T1000 (cell line): ENCODE measurements around the gene U2AF2.
A peak's percentile ranks its signal among the peaks of the same experiment; 100 is the strongest.

Source experiments
- DNase-seq: peaks from one replicate; lab custom pipeline; 2025; ENCODE audit warnings: mixed read lengths; lab: John Stamatoyannopoulos, UW

The U2AF2 gene

DNA sequence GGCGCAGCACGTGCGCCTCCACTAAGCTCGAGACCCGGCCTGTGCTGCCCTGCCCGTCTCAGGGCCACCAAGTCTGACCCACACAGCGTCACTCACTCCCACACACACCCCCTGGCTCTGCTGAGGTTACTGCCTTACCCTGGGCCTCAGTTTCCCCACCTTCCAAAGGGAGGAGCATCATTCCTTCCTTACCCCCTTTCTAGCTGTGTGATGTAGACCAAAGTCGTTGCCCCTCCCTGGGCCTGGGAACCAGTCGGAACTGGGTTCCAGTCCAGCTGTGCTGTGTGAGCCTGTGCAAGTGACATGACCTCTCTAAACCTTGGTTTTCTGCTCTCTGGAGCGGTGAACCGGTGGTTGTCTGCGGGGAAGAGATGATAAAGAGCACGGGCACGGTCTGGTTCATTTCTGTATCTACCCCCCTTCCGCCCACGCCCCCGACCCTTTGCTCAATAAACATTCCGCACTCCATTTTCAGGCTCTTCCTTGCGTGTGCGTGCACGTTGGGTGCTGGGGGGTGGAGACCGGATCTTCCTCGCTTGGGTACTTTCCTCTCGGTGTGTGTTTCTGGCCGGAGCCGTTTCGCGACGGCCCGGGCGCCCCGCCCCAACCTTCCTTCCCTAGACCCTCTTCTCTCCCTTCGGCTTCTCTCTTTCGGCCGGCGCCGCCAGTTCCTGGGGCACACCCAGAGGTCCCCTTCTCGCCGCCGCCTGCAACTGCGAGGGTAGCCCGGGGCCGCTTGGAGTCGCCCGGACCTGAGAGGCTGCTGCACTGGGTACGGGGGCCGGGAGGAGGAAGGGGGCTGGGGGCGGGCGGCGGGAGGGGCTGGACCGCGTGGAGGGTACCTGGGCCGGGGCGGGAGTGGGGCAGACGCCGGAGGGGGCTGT lies 11.6 kb upstream of the U2AF2 start, which contains the start of gene ZNF581:
Gene ZNF581 (plus strand): TSS at position 647 of the 884 bp plus-strand sequence. CDS start 923 bp downstream, outside the sequence.
- DNase-seq: peak; percentile 40

- DNase-seq: no peak
Observed at GRCh38 chr19:55643887-55644176, 11.0 kb upstream of the U2AF2 start.

- DNase-seq: no peak
Observed at GRCh38 chr19:55644191-55644833, 10.5 kb upstream of the U2AF2 start.

DNA sequence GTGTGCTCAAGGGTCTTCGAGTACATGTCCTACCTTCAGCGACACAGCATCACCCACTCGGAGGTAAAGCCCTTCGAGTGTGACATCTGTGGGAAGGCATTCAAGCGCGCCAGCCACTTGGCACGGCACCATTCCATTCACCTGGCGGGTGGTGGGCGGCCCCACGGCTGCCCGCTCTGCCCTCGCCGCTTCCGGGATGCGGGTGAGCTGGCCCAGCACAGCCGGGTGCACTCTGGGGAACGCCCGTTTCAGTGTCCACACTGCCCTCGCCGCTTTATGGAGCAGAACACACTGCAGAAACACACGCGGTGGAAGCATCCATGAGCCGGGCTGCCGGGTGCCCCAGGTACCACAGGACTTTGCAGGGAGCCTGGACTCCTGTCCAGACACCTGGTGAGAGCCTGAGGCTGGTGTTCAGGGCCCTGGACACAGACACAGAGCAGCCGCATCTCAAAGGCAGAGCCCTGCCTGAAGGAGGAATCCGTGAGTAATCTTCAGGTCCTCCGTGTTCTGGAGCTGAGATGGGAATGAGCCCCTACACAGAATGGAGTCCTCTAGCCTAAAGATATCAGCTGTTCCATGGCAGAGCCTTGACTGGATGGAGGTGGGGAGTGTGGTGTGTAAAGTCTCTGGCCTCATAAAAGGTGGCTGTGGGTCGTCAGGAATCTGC lies 9.9 kb upstream of the U2AF2 start:
- no peak for DNase-seq

DNA sequence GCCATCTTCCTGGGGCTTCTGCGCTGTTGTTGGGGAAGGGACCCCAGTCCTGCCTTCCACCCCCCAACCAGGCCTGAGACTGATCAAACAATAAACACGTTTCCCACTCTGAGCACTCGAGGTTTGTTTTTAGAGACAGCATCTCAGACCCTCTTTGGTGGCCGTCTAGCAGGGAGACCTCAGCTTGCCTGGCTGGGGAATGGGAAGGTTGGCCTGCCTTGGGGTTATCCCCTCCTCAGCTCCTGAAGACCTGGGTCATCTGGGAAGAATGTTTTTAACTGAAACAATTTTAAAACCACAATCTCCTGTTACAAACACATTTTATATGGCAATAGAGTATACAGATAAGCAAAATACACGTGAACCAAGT lies 9.3 kb upstream of the U2AF2 start:
- DNase-seq: no peak

- no peak for DNase-seq
Observed at GRCh38 chr19:55646889-55647731, 7.7 kb upstream of the U2AF2 start.

DNA sequence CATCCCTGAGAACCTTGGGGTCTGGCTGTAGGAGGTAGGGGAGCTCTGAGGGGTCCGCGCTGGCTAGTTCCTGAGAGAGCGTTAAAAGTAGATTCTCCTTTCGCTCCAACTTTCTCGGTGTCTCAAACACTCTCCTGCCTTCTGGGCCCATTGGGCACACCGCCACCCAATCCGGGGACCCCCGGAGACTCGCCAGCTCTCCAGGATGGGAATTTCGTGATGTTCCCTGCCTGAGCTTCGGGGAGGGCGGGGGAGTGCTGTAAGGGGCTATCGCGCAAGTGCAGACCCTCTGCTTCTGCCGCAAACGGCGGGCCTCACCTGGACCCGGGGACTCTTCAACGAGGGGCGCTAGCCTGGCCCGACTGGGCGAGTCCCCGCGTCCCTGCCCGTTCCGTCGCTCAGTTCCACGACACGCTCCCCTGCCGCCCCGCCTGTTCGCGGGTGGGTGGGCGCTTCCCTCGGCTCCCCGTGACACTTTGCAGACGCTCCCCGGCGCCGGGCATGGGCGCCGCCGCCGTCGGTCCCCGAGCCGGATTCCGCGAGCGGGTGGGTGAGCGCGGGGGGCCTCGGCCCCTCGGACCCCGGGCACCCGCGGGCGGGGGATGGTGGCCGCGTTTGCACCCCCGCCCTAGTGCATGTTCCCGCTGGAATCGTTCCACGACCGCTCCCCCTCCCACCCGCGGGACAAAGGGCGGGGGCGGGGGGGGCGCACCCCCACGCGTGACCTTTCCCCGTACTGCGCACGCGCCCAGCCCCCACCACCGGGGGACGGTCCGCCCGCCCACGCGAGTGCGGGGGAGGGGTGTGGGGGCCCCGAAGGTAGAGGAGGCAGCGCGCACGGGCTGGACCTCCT lies 6.9 kb upstream of the U2AF2 start, which contains the start of gene CCDC106:
Gene CCDC106 (plus strand): TSS at position 481 of the 853 bp plus-strand sequence. CDS start 835 bp downstream, outside the sequence.
- peak; percentile 45 for DNase-seq

DNA sequence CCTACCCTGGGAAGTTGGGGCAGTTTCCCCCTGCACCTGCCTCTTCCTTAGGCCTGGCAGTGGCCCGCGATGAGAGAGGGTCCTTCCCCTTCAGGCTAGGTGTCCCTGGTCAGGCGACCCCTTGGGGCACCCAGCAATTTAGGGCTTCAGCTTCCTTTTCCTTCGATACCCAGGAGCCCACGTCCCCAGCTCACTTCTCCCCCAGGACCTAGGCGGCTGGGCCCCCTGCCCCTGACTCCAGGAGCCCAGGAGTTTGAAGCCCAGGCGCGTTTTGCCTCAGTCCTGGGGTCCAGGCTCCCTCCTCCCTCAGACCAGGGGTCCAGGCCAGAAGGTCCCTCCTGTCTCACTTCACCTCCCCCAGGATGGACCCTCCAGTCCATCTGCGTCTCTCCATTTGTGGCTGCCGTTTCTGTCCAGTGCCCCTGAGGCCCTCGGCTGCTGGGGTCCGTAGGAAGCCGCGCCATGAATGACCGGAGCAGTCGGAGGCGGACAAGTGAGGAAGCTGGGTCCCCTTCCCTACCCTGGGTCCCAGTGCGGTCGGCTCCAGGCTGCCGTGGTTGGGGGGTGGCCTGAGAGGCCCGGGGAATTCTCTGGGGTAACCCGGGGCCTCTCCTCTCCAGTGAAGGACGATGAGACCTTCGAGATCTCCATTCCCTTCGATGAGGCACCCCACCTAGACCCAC lies 6.1 kb upstream of the U2AF2 start:
- DNase-seq: no peak

DNA sequence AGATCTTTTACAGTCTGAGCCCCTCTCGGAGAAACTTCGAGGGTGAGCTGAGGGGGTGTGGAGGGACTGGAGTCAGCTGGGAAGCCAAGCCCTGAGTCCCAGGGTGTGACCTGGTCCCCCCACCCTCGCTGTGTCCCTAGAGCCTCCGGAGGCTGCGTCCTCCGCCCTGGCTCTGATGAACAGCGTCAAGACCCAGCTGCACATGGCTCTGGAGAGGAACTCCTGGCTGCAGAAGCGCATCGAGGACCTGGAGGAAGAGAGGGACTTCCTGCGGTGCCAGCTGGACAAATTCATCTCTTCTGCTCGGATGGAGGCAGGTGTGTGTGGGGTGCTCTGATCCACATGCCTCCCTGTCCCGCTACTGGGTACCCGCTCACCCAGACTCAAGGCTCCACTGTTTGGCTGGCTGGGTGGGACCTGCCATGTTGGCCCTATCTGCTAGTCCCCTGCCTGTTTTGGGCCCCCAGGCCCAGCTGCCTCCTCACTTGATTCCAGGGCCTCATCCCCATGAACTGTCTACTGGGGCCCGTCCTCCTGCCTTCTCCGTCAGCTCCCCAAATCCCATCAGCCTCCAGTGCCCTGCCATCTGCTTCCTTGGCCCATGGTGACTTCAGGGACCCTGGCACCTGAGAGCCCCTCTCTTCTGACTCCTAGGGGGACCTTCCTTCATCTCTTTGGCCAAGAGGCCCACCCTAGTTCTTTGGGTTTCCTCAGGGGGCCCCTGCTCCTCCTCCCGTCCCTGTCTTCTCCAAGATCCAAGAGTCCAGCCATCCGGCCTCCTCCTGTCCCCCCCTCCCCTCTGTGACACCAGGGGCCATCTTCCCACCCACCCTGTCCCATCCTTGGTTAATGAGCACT lies 5.3 kb upstream of the U2AF2 start:
- no peak for DNase-seq

DNA sequence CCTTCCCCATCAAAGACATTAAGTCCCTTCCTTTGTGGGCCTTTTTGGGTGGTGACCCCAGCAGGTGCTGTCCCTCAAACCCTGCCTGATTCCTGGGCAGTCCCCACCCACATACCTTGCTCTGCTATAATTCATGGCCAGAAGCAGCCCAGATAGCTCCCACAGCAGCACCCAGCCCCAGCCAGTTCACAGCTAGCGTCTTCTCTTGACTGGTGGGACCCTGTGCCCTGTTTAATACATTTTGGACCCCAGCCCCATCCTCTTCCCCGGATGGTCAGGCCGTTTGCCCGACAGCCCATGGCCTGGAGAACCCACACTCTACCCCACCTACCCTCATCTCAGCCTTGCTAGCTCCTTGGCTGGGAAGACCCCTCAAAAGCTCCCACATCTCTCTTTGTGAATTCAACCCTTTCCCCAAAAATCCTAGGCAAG lies 4.7 kb upstream of the U2AF2 start:
- no peak for DNase-seq

GRCh38 chr19:55650602-55651230 lies 4.1 kb upstream of the U2AF2 start:
- DNase-seq: no peak

GRCh38 chr19:55651236-55651635 lies 3.6 kb upstream of the U2AF2 start:
- DNase-seq: no peak

DNA sequence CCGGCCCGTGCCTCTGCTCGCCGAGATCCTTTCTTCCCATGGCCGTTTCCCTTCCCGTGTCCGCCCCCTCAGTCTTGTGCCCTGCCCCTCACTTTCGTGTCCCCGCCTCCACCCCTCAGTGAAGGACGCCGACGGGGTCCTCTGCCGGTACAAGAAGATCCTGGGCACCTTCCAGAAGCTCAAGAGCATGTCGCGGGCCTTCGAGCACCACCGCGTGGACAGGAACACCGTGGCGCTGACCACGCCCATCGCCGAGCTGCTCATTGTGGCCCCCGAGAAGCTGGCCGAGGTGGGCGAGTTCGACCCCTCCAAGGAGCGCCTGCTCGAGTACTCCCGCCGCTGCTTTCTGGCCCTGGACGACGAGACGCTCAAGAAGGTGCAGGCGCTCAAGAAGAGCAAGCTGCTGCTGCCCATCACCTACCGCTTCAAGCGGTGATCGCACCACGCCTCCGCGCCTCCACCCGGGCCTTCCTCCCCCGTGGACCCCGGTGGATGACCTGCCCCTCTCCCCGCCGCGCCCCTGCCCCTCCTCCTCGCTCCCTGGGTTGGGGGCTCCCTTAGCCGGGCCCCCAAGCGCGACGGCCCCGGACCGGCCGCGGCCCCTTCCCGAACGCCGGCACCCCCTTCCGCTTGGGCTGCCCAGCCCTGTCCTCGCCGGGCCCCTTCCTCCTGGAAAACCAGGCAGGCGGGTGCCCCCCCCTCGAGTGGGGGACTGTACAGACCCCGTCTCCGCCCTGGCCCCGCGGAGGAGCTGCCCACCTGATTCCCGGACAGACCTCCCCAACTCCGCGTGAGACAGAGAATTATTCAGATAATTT lies 2.3 kb upstream of the U2AF2 start:
- DNase-seq: no peak

GRCh38 chr19:55653651-55654322 lies 1.0 kb upstream of the U2AF2 start:
- peak; percentile 95 for DNase-seq

DNA sequence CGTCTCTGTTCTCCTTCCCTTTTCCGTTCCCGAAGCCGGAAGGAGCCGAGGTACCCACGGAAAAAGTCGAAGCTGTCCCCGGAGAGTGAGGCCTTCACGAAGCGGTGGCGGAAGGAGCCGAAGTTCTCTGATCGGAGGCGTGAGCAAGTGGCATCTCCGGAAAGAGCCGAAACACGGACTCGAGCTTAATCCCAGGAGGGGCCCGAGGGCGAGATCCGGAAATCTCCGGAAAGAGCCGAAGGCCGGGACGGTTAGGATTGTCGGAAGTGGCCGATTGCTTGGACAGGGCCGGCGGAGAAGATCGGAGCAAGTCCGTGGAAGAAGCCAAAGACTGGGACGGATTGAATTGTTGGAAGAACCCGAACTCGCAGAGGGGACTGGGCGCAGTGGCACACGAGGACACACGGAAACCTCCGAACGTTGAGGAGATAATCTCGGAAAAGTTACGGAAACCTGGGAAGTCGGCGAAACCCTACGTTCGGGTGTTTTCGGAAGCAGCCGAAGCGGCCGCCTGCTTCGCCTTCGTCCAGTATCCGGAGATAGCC lies 440 bp upstream of the U2AF2 start:
- DNase-seq: peak; percentile 97

- no peak for DNase-seq
Observed at GRCh38 chr19:55655648-55656040, 809 bp downstream of the U2AF2 start.

GRCh38 chr19:55656552-55656951 lies 1.7 kb downstream of the U2AF2 start:
- DNase-seq: no peak
